NCI-H1105 (cell line): ENCODE data around the gene TGIF2.
"Not testable (repeated sequence)": the region's sequence is repeated elsewhere in the genome, so short reads cannot be mapped to it uniquely, and the experiment has no call there.

Experiments used
- DNase-seq: peaks from one replicate; lab custom pipeline; 2025; lab: John Stamatoyannopoulos, UW

TGIF2 gene

GRCh38 chr20:36578356-36579041 lies 5.1 kb downstream of the TGIF2 start:
- DNase-seq: no peak

- no peak for DNase-seq
Observed at GRCh38 chr20:36579996-36580545, 6.7 kb downstream of the TGIF2 start.

- no peak for DNase-seq
Observed at GRCh38 chr20:36582322-36582721, 8.9 kb downstream of the TGIF2 start.

GRCh38 chr20:36582821-36583220 lies 9.4 kb downstream of the TGIF2 start:
- no peak for DNase-seq

GRCh38 chr20:36584018-36584481 lies 10.7 kb downstream of the TGIF2 start:
- no peak for DNase-seq

GRCh38 chr20:36585410-36586125 lies 12.2 kb downstream of the TGIF2 start:
- no peak for DNase-seq

- no peak for DNase-seq
Observed at GRCh38 chr20:36587388-36588070, 14.1 kb downstream of the TGIF2 start.

- no peak for DNase-seq
Observed at GRCh38 chr20:36591281-36591680, 17.9 kb downstream of the TGIF2 start.

GRCh38 chr20:36591854-36592641 lies 18.7 kb downstream of the TGIF2 start:
- DNase-seq: peak; percentile 27

- DNase-seq: no peak
Observed at GRCh38 chr20:36593347-36593929, 20.0 kb downstream of the TGIF2 start.

GRCh38 chr20:36599912-36600345 lies 26.5 kb downstream of the TGIF2 start:
- no peak for DNase-seq

- DNase-seq: no peak
Observed at GRCh38 chr20:36601540-36601939, 28.1 kb downstream of the TGIF2 start.

GRCh38 chr20:36604952-36605398 lies 31.6 kb downstream of the TGIF2 start:
- DNase-seq: no peak

- peak; percentile 98 for DNase-seq
Observed at GRCh38 chr20:36605399-36606157, 32.2 kb downstream of the TGIF2 start, which contains the start of gene RAB5IF. RAB5IF (plus strand) TSS chr20:36605779; CDS start chr20:36605952, 173 bp downstream.

GRCh38 chr20:36606158-36607066 lies 33.0 kb downstream of the TGIF2 start:
- no peak for DNase-seq

GRCh38 chr20:36607586-36608387 lies 34.4 kb downstream of the TGIF2 start:
- no peak for DNase-seq

GRCh38 chr20:36608388-36608728 lies 35.0 kb downstream of the TGIF2 start:
- DNase-seq: not testable (repeated sequence)

- DNase-seq: no peak
Observed at GRCh38 chr20:36611625-36612024, 38.2 kb downstream of the TGIF2 start.

- no peak for DNase-seq
Observed at GRCh38 chr20:36613974-36614373, 40.6 kb downstream of the TGIF2 start.
